ENCODE data around the gene ZDHHC22.

DNA sequence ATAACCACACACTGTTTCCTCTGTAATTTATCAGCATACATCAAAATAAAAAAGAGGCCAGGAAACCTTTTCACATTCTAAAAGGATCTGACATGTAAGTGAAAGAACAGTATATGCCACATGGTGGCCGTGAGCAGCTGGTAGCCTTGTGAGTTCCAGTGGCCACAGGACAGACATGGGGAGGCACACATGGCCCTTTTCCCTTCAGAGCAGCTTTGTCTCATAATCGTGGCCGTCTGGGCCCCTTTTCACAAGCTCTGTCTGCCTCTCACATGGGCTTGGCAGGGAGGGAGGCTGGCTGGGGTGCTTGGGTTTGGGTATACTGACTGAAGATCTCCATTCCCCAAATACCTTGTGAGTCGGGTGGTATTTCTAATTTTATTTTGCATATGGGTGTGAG is 1.5 kb upstream of the ZDHHC22 start:
- TF ChIP-seq NFIC (IDR thresholded peaks at IDR 0.05) (no peak), YY1 (IDR thresholded peaks at IDR 0.05; ENCODE audit: low read depth) (no peak)
- TF ChIP-seq, protein P1, sequence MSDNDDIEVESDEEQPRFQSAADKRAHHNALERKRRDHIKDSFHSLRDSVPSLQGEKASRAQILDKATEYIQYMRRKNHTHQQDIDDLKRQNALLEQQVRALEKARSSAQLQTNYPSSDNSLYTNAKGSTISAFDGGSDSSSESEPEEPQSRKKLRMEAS (IDR thresholded peaks at IDR 0.05): no peak
